SK-N-MC (cell line): ENCODE results near the gene ABCG1.

Experiments
- DNase-seq: peaks from one replicate; pipeline ENCODE4 v3.0.0-alpha.2; 2011; ENCODE audit warnings: low read depth, low spot score
- H3K27ac ChIP-seq: fragments of 200-600 bp; sonication (generic); 2 replicates; pipeline ENCODE4 v1.5.1; 2016; ENCODE audit warnings: mixed run types
- H3K36me3 ChIP-seq: fragments of 200-600 bp; sonication (generic); 2 replicates; pipeline ENCODE4 v1.6.1; 2017; ENCODE audit warnings: antibody characterized with exemption, low read length, mixed read lengths; ENCODE audit not compliant: insufficient read depth
- H3K4me3 ChIP-seq: fragments of 200-600 bp; sonication (generic); 2 replicates; pipeline ENCODE4 v1.5.1; 2016
- H3K9ac ChIP-seq: fragments of 200-600 bp; sonication (generic); 2 replicates; pipeline ENCODE4 v1.8.0; 2017; ENCODE audit warnings: mixed run types, mixed read lengths; ENCODE audit not compliant: insufficient read length
- H3K9me3 ChIP-seq: fragments of 200-600 bp; sonication (generic); 2 replicates; pipeline ENCODE4 v1.6.1; 2017; ENCODE audit warnings: low read depth, mild to moderate bottlenecking, antibody characterized with exemption, low read length, moderate library complexity, mixed read lengths
- EZH2 ChIP-seq: fragments of 200-600 bp; sonication (generic); IDR thresholded peaks from one replicate; pipeline ENCODE4 v1.6.1; 2017; ENCODE audit warnings: antibody characterized with exemption
- FOXP2 ChIP-seq: optimal IDR thresholded peaks from 2 replicates; pipeline ENCODE3; 2011; ENCODE audit warnings: mild to moderate bottlenecking, moderate library complexity; ENCODE audit not compliant: insufficient read depth; ENCODE audit errors: extremely low read length, control extremely low read depth
- POLR2AphosphoS5 ChIP-seq: IDR thresholded peaks from 2 replicates; pipeline ENCODE4 v1.6.1; 2012; ENCODE audit warnings: mild to moderate bottlenecking, low read depth, low read length, borderline replicate concordance

ABCG1 gene

DNA sequence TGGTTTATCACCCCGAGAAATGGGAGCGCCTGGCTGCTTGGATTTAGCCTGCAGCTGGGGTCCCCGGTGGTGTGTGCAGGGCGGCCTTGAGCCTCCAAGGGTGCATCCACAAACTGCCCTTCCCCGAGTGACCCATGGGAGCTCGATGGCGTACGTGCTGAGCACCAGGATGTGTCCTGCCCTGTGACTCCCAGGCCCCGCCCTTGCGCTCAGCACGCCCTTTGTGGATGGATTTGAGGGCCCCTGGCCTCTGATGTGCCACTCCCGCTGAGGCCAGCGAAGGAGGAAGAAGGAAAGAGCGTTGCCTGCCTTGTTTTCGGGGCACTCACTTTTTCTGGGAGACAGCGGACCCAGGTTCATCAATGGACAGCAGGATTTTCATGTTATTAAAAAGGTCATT lies 98.0 kb downstream of the ABCG1 start:
- H3K27ac ChIP-seq = no peak overlapping the region
- H3K4me3 ChIP-seq = no peak overlapping the region
- no peak for TF ChIP-seq POLR2AphosphoS5
- no peak for TF ChIP-seq FOXP2
- TF ChIP-seq EZH2 = no peak
- no peaks in the 10 kb centered on the region for H3K36me3 ChIP-seq
- H3K9ac ChIP-seq = no peak overlapping the region
- H3K9me3 ChIP-seq = no peaks in the 10 kb centered on the region
- DNase-seq = no peak

DNA sequence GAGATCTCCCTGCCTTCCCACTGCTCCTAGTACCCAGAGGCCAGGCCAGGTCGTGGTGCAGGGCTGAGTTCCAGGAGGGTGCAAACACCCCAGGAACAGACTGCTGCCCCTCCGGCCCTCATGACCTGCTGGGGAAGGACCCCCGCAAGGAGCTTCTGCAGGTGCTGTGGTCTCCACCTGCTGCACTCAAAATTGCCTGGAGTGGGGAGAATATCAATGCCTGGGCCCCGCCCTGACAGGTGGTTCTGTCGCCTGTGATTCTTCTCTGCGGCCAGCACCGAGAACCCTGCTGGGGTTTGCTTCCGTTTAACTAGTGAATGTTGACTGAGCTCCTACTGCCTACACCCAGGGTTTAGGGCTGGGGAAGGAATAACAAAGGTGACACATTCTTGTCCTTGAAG lies 98.4 kb downstream of the ABCG1 start:
- no peak overlapping the region for H3K9ac ChIP-seq
- no peak for DNase-seq
- TF ChIP-seq FOXP2 = no peak
- TF ChIP-seq EZH2 = no peak
- TF ChIP-seq POLR2AphosphoS5 = no peak
- no peaks in the 10 kb centered on the region for H3K9me3 ChIP-seq
- no peak overlapping the region for H3K27ac ChIP-seq
- no peaks in the 10 kb centered on the region for H3K36me3 ChIP-seq
- H3K4me3 ChIP-seq = no peak overlapping the region

GRCh38 chr21:42317826-42318746 lies 99.1 kb downstream of the ABCG1 start:
- TF ChIP-seq FOXP2 = no peak
- no peak for TF ChIP-seq POLR2AphosphoS5
- TF ChIP-seq EZH2 = no peak
- no peak for DNase-seq
- no peak overlapping the region for H3K27ac ChIP-seq

GRCh38 chr21:42319376-42319775 lies 100.4 kb downstream of the ABCG1 start:
- no peak overlapping the region for H3K9ac ChIP-seq
- no peak for TF ChIP-seq POLR2AphosphoS5
- TF ChIP-seq FOXP2 = no peak
- no peak for TF ChIP-seq EZH2
- H3K36me3 ChIP-seq = no peaks in the 10 kb centered on the region
- DNase-seq = no peak
- no peak overlapping the region for H3K4me3 ChIP-seq
- no peak overlapping the region for H3K27ac ChIP-seq
- no peaks in the 10 kb centered on the region for H3K9me3 ChIP-seq

More at GRCh38 chr21:42317826-42318746, 99.1 kb downstream of the ABCG1 start:
- Histone ChIP-seq H3K4me3 (no peak overlapping the region), H3K9me3 (no peaks in the 10 kb centered on the region), H3K36me3 (no peaks in the 10 kb centered on the region), H3K9ac (no peak overlapping the region)

DNA sequence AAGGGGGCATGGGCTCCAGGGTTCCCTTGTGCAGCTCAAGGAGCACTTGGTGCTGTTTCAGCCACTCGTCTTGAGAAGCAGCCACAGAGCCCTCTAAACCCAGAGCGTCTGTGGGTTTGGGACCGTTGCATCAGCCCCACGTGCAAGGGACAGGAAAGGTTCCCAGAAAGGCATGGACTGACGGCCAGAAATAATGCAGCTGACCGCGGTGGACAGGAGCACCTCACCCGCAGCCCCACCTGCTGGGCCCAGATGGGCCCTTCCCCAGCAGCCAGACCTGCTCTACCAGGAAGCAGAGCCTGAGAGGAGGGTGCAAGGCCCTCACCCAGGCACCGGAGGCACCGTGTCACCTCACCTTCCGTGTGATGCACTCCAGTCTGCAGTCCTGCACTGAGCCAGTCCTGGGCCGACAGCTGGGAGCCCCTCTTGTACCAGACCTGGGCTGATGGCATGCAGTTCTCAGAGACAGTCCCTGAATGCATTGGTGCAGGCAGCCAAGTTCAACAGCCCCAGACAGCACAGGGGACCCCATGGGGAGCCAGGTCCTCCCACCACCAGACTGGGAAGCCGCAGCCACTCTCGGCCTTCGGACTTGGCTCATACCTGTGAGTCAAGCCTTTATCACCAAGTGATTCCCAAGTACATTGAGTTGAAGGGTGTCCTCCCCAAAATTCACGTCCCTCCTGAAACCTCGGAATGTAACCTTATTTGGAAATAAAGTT lies 101.1 kb downstream of the ABCG1 start:
- no peak overlapping the region for H3K4me3 ChIP-seq
- H3K9me3 ChIP-seq = no peaks in the 10 kb centered on the region
- no peak for DNase-seq
- no peak overlapping the region for H3K9ac ChIP-seq
- no peak for TF ChIP-seq EZH2
- TF ChIP-seq FOXP2 = no peak
- TF ChIP-seq POLR2AphosphoS5 = no peak
- no peak overlapping the region for H3K27ac ChIP-seq
- H3K36me3 ChIP-seq = no peaks in the 10 kb centered on the region

DNA sequence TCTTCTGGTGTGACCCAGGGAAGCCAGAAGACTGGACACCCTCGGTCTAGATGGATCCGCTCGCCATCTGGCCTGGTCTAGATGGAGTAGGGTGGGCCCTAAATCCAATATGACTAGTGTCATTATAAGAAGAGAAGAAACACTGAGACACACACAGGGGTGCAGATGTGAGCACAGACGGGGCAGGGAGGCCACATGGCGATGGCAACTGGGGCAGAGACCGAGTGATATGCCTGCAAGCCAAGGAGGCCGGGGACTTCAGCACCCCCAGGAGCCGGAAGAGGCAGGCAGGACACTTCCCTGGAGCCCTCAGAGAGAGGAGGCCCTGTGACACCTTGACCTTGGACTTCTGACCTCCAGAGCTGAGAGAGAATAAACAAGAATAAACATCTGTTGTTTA lies 101.9 kb downstream of the ABCG1 start:
- Histone ChIP-seq H3K9me3 (no peaks in the 10 kb centered on the region), H3K9ac (no peak overlapping the region), H3K4me3 (no peak overlapping the region), H3K27ac (no peak overlapping the region), H3K36me3 (no peaks in the 10 kb centered on the region)
- no peak for DNase-seq
- TF ChIP-seq POLR2AphosphoS5 = no peak
- no peak for TF ChIP-seq FOXP2
- no peak for TF ChIP-seq EZH2

DNA sequence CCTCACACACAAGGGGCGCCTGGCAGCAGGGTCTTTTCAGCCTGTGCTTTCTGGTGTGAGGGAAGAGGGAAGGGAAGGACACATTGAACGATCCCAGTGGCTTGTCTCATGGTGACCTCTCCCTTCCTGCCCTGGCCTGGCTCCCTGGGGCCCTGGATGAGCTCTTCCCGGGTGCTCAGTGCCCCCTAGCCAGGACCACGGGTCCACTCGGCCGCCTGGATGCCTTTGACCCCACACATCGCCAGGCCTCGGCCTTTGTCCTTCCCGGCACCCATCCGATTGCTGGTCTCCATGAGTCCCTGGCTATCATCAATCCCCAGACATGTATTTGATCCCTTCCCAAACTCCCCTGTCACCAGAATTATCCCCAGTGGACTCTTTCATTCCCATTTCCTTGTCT lies 102.3 kb downstream of the ABCG1 start:
- H3K27ac ChIP-seq = no peak overlapping the region
- TF ChIP-seq EZH2 (no peak), POLR2AphosphoS5 (no peak), FOXP2 (no peak)
- no peaks in the 10 kb centered on the region for H3K36me3 ChIP-seq
- H3K4me3 ChIP-seq = no peak overlapping the region
- no peak for DNase-seq
- H3K9me3 ChIP-seq = no peaks in the 10 kb centered on the region
- no peak overlapping the region for H3K9ac ChIP-seq

DNA sequence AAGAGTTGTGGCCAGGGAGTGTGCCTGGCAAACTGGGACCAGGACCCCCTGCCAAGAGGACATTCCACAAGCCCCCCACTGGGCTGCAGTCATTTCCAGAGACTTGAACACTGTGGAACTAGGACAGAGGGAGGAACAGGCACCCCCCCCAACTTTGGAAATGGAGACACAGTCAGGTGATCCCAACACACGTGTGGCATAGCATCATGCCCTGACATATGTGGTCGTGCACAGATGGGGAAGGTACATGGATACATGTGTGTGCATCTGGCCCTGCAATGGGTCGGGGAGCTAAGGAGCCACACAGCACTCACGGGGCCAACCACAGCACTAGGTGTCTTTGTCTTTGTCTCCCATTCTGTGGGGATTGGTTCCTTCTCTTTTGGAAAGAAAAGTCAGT lies 102.9 kb downstream of the ABCG1 start:
- no peak for TF ChIP-seq FOXP2
- no peak for TF ChIP-seq EZH2
- no peak for TF ChIP-seq POLR2AphosphoS5
- Histone ChIP-seq H3K27ac (no peak overlapping the region), H3K4me3 (no peak overlapping the region), H3K36me3 (no peaks in the 10 kb centered on the region), H3K9ac (no peak overlapping the region), H3K9me3 (no peaks in the 10 kb centered on the region)
- no peak for DNase-seq
